AG10803 (cell line): ENCODE data around the gene FGD2.

Experiments
- DNase-seq: peaks from one replicate; pipeline ENCODE4 v3.0.0; 2010; ENCODE audit warnings: low read depth
- H3K4me3 ChIP-seq: 2 replicates; pipeline ENCODE4 v1.5.1; 2011; ENCODE audit warnings: mild to moderate bottlenecking, low read length, control low read depth
- TF ChIP-seq, protein P1 (sequence below): conservative IDR thresholded peaks from 2 replicates; pipeline ENCODE4 v1.5.1; 2011; ENCODE audit warnings: mild to moderate bottlenecking, low read length, control low read depth, inconsistent platforms

FGD2 gene

GRCh38 chr6:37007340-37008043 is 2.0 kb downstream of the FGD2 start:
- H3K4me3 ChIP-seq, result no peak overlapping the region
- no peak for DNase-seq
- TF ChIP-seq, protein P1, sequence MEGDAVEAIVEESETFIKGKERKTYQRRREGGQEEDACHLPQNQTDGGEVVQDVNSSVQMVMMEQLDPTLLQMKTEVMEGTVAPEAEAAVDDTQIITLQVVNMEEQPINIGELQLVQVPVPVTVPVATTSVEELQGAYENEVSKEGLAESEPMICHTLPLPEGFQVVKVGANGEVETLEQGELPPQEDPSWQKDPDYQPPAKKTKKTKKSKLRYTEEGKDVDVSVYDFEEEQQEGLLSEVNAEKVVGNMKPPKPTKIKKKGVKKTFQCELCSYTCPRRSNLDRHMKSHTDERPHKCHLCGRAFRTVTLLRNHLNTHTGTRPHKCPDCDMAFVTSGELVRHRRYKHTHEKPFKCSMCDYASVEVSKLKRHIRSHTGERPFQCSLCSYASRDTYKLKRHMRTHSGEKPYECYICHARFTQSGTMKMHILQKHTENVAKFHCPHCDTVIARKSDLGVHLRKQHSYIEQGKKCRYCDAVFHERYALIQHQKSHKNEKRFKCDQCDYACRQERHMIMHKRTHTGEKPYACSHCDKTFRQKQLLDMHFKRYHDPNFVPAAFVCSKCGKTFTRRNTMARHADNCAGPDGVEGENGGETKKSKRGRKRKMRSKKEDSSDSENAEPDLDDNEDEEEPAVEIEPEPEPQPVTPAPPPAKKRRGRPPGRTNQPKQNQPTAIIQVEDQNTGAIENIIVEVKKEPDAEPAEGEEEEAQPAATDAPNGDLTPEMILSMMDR, result no peak

DNA sequence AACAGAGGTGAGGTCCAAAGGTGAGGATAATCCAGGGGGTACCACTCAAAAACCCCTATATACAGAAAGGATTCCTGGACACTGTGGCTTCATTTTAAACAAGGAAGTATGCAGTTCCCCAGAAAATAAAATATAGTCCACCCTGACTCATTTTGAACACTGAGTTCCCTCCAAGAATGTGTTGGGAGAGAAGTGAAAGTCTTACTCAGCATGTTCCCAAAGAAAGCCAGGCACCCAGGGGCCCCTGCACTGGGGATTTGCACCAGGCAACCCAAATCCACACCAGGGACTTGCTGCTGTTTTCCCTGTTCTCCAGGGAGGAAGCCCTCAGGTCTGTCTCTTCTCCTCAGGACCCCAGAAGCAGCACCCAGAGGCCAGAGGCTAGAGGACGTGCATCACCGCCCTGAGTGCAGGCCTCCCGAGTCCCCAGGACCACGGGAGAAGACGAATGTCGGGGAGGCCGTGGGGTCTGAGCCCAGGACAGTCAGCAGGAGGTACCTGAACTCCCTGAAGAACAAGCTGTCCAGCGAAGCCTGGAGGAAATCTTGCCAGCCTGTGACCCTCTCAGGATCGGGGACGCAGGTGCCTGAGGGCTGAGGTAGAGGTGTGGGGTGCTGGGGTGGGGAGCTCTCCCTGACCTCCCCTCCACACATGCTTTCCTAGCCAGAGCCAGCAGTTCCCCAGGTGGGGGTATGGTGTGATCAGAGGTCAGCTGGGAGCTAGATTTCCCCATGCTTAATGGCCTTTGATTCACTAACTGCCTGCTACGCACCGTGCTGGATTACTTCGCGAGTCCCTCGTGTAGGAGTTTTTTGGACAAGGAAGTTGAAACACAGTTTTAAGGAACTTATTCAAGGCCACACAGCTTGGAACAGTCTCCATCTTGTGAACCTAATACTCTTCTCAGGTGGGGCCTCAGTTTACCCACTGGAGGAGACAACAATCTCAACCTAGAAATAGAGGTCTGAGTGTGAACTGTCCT is 3.3 kb downstream of the FGD2 start:
- no peak for DNase-seq
- TF ChIP-seq, protein P1, result no peak

DNA sequence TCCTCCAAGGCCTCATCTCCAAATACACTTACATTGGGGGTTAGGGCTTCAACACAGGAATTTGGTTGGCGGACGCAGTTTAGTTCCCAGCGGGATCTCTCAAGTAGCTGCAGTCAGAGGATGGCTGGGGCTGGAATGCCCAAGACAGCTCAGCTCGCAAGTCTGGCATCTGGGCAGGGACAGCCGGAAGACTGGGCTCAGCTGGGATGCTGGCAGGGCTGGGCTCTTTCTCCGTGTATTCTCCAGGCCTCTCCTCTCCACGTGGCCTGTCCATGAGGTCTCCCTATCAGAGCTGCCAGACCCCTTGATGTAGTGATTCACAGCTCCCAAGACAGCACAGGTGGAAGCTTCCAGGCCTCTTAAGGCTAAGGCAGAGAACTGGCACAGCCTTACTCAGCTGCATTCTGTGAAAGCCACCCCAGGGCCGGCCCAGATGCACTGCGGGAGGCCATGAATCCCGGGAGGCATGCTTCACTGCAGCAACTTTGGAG is 5.0 kb downstream of the FGD2 start:
- TF ChIP-seq, protein P1, result no peak

More for the DNA sequence above, 3.3 kb downstream of the FGD2 start:
- no peak overlapping the region for H3K4me3 ChIP-seq

GRCh38 chr6:37011656-37012378 is 6.4 kb downstream of the FGD2 start:
- no peak overlapping the region for H3K4me3 ChIP-seq
- peak; percentile 76 for DNase-seq
- TF ChIP-seq, protein P1, result no peak

More for the DNA sequence above, 5.0 kb downstream of the FGD2 start:
- DNase-seq, result no peak
- no peak overlapping the region for H3K4me3 ChIP-seq

- DNase-seq, result no peak
- H3K4me3 ChIP-seq, result no peak overlapping the region
- TF ChIP-seq, protein P1, result no peak
These were observed 8.3 kb downstream of the FGD2 start for GRCh38 chr6:37013516-37014491.

GRCh38 chr6:37014667-37015066 is 9.2 kb downstream of the FGD2 start:
- DNase-seq, result no peak
- TF ChIP-seq, protein P1, result no peak
- H3K4me3 ChIP-seq, result no peak overlapping the region
